ENCODE measurements around the gene CKM. TPM values are rescaled to one million over a fixed set of nuclear protein-coding genes. Genes with fewer than 3 reads are reported as not detected.

CKM gene
- total and polyA plus RNA-seq, 2 donors (not counting 1 experiment from before 2014, with no cell fraction given) = not detected

DNA sequence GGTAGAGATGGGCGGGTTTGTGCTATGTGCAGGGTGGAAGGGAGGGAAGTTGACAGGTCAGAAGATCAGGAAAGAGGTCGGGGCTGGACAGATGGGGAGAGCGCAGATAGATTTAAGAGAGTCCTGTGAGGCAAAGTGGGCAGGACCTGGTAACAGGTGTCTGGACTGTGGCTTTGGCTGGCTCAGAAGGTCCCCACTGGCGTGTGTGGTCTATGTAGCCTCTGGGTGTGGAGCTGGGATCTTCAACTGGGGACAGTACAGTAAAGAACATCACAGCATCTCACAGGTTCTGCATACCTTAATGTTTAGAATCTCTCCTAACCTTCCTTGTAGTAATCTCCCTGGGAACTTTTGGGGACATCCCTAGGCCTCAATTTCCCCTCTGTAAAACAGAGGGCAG, 17.7 kb downstream of the CKM start:
- no peak for DNase-seq (ENCODE audit: low read depth in 2 of 2)
- Histone ChIP-seq H3K79me2 (ENCODE audit: control insufficient read depth, insufficient read depth, low read length) (no peaks in the 10 kb centered on the region), H3K36me3 (ENCODE audit: control insufficient read depth, insufficient read depth, low read length) (no peaks in the 10 kb centered on the region), H2AFZ (ENCODE audit: low read length) (no peak overlapping the region), H3K9me3 (ENCODE audit: control insufficient read depth, insufficient read depth, low read depth, low read length) (no peaks in the 10 kb centered on the region), H3K4me2 (ENCODE audit: extremely low read depth, insufficient read depth, low read length) (no peak overlapping the region), H3K9ac (ENCODE audit: insufficient read depth, low read length) (no peak overlapping the region), H4K20me1 (ENCODE audit: control insufficient read depth, extremely low read depth, insufficient read depth, low read length) (no peaks in the 10 kb centered on the region), H3K4me3 (replicated peaks in 1 of 4; ENCODE audit: control extremely low read depth in 1 of 4, insufficient read depth in 1 of 4, low read depth in 3 of 4, low read length in 4 of 4) (no peak overlapping the region), H3K4me1 (ENCODE audit: control insufficient read depth, extremely low read depth, insufficient read depth, low read length) (no peaks in the 10 kb centered on the region), H3K27ac (ENCODE audit: insufficient read depth, low read length) (no peak overlapping the region), H3K27me3 (ENCODE audit: control insufficient read depth, insufficient read depth, low read length) (no peaks in the 10 kb centered on the region)
- TF ChIP-seq EZH2 (IDR thresholded peaks at IDR 0.05; ENCODE audit: low read length, missing control alignments) = no peak
- TF ChIP-seq, protein P1, sequence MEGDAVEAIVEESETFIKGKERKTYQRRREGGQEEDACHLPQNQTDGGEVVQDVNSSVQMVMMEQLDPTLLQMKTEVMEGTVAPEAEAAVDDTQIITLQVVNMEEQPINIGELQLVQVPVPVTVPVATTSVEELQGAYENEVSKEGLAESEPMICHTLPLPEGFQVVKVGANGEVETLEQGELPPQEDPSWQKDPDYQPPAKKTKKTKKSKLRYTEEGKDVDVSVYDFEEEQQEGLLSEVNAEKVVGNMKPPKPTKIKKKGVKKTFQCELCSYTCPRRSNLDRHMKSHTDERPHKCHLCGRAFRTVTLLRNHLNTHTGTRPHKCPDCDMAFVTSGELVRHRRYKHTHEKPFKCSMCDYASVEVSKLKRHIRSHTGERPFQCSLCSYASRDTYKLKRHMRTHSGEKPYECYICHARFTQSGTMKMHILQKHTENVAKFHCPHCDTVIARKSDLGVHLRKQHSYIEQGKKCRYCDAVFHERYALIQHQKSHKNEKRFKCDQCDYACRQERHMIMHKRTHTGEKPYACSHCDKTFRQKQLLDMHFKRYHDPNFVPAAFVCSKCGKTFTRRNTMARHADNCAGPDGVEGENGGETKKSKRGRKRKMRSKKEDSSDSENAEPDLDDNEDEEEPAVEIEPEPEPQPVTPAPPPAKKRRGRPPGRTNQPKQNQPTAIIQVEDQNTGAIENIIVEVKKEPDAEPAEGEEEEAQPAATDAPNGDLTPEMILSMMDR (conservative IDR thresholded peaks at IDR 0.05 in 1 of 2, IDR thresholded peaks at IDR 0.05 in 1 of 2; ENCODE audit: low read depth in 1 of 2, low read length in 2 of 2) = no peak

DNA sequence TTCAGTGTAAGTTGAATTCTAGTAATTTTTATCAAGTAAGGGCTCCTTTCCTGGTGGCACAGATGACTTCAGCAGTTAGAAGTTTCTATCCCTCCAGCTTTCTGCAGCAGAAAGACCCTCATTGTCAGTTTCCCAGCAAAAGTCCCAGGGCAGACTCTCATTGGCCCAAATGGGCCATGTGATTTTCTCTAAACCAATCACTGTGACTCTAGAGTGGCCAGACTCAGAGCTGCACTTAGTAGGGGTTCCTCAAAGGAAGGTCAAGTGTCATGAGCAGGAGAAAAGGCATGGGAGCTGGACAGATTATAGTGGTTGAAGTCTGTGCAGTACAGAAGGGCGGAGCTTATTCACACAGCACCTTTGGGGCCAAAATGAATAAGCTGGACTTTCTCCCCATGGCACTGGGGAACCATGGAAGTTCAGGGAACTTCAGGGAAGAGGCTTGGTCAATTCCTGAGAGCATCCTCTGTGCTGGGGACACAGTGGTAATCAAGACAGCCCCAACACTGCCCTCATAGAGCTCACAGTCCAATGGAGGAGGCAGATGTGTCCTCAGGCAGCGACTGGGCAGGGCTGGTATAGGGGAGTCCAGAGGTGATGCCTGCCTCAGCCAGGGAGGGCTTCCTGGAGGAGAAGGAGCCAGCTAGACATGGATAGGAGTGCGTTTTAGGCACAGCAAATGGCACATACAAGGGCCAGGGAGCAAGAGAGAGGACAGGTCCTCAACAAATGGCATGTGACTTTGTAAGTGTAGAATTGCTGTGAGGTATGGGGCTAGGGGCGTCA, 18.3 kb downstream of the CKM start:
- H2AFZ ChIP-seq (ENCODE audit: low read length) = no peak overlapping the region
- no peaks in the 10 kb centered on the region for H3K9me3 ChIP-seq (ENCODE audit: control insufficient read depth, insufficient read depth, low read depth, low read length)
- H3K4me2 ChIP-seq (ENCODE audit: extremely low read depth, insufficient read depth, low read length) = no peak overlapping the region
- TF ChIP-seq EZH2 (IDR thresholded peaks at IDR 0.05; ENCODE audit: low read length, missing control alignments) = no peak
- TF ChIP-seq, protein P1 (conservative IDR thresholded peaks at IDR 0.05 in 1 of 2, IDR thresholded peaks at IDR 0.05 in 1 of 2; ENCODE audit: low read depth in 1 of 2, low read length in 2 of 2) = no peak
- no peaks in the 10 kb centered on the region for H3K79me2 ChIP-seq (ENCODE audit: control insufficient read depth, insufficient read depth, low read length)
- H3K4me3 ChIP-seq (replicated peaks in 1 of 4; ENCODE audit: control extremely low read depth in 1 of 4, insufficient read depth in 1 of 4, low read depth in 3 of 4, low read length in 4 of 4) = no peak overlapping the region
- DNase-seq (ENCODE audit: low read depth in 2 of 2) = no peak
- H4K20me1 ChIP-seq (ENCODE audit: control insufficient read depth, extremely low read depth, insufficient read depth, low read length) = no peaks in the 10 kb centered on the region
- H3K27me3 ChIP-seq (ENCODE audit: control insufficient read depth, insufficient read depth, low read length) = no peaks in the 10 kb centered on the region
- no peak overlapping the region for H3K9ac ChIP-seq (ENCODE audit: insufficient read depth, low read length)
- H3K4me1 ChIP-seq (ENCODE audit: control insufficient read depth, extremely low read depth, insufficient read depth, low read length) = no peaks in the 10 kb centered on the region
- H3K36me3 ChIP-seq (ENCODE audit: control insufficient read depth, insufficient read depth, low read length) = no peaks in the 10 kb centered on the region
- H3K27ac ChIP-seq (ENCODE audit: insufficient read depth, low read length) = no peak overlapping the region

DNA sequence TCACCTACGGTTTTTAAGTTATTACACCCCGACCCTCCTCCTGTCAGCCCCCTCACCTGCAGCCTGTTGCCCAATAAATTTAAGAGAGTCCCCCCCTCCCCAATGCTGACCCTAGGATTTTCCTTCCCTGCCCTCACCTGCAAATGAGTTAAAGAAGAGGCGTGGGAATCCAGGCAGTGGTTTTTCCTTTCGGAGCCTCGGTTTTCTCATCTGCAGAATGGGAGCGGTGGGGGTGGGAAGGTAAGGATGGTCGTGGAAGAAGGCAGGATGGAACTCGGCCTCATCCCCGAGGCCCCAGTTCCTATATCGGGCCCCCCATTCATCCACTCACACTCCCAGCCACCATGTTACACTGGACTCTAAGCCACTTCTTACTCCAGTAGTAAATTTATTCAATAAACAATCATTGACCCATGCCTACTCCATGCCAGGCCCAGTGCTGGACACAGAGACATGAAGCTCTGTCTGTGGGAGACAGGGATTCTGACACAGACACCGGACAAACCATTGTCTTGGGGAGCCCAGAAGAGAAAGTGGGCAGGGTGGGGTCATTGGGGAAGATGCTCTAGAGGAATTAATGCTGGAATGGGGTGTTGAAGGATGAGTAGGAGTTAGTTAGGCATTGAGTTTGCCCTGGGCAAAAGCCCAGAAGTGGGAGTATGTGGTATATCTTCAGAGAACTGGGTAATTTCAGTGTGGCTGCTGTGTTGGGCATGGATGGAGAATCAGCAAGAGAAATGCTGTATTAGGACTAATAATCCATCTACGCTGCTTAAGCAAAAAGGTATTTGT, 19.2 kb downstream of the CKM start:
- Histone ChIP-seq H3K36me3 (ENCODE audit: control insufficient read depth, insufficient read depth, low read length) (no peaks in the 10 kb centered on the region), H2AFZ (ENCODE audit: low read length) (no peak overlapping the region), H3K27ac (ENCODE audit: insufficient read depth, low read length) (no peak overlapping the region), H3K9me3 (ENCODE audit: control insufficient read depth, insufficient read depth, low read depth, low read length) (no peaks in the 10 kb centered on the region), H3K27me3 (ENCODE audit: control insufficient read depth, insufficient read depth, low read length) (no peaks in the 10 kb centered on the region), H3K9ac (ENCODE audit: insufficient read depth, low read length) (no peak overlapping the region), H3K79me2 (ENCODE audit: control insufficient read depth, insufficient read depth, low read length) (no peaks in the 10 kb centered on the region), H3K4me1 (ENCODE audit: control insufficient read depth, extremely low read depth, insufficient read depth, low read length) (no peaks in the 10 kb centered on the region), H3K4me2 (ENCODE audit: extremely low read depth, insufficient read depth, low read length) (no peak overlapping the region), H3K4me3 (replicated peaks in 1 of 4; ENCODE audit: control extremely low read depth in 1 of 4, insufficient read depth in 1 of 4, low read depth in 3 of 4, low read length in 4 of 4) (no peak overlapping the region), H4K20me1 (ENCODE audit: control insufficient read depth, extremely low read depth, insufficient read depth, low read length) (no peaks in the 10 kb centered on the region)
- TF ChIP-seq, protein P1 (conservative IDR thresholded peaks at IDR 0.05 in 1 of 2, IDR thresholded peaks at IDR 0.05 in 1 of 2; ENCODE audit: low read depth in 1 of 2, low read length in 2 of 2) = no peak
- no peak for TF ChIP-seq EZH2 (IDR thresholded peaks at IDR 0.05; ENCODE audit: low read length, missing control alignments)
- DNase-seq (ENCODE audit: low read depth in 2 of 2) = no peak

All from fibroblast of lung (primary cell).